GM18517 (cell line): ENCODE data around the gene PPP2R3C.
"Not testable (repeated sequence)": the region's sequence is repeated elsewhere in the genome, so short reads cannot be mapped to it uniquely, and the experiment has no call there.

Source experiments
- ATAC-seq: cut with Tn5 transposase; IDR thresholded peaks from one replicate; pipeline ENCODE4 v1.9.1; 2021; ENCODE audit warnings: mild to moderate bottlenecking, moderate library complexity; ENCODE audit not compliant: unreplicated experiment

The PPP2R3C gene

DNA sequence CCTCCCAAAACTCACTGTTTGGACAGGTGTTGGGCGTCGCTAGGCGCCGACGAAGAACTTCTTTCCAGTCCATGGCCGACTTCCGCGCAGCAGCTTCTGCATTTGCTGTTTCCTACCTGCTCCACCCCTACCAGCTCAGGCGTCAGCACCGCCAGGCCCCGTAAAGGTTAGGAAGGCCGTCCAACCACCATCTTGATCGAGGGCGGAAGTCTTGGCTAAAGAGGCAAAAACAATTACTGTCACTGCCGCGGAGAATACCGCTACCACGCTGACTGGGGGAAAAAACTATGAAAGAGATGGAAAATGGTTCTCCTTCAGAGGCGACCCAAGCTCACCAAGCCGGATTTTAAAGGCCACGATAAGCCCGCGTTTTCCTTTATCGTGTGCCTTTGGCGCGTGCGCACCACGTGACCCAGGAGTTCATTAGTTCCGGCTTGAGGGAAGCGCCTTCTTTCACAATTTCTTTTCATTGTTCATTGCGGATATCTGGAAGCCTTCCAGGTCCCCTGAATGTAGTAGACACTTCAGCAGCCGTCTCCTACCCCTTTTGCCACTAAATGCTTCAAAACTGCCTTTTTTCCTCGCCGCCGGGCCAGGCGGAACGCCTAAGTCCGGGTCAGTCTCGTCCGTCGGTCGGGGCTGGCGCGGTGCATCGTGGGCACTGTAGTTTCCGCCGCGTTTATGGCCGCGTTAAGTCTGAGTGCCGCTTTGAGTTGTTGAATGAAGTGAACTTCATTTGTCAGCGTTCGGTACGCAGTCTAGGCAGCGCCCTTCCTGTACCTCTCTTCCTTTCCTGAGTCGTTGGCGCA, at the start of gene PPP2R3C, which contains the start of gene PRORP:
Gene PPP2R3C, minus strand, starts transcription at position 104 of the 809 bp plus-strand sequence. Its CDS starts 31 bp downstream, at position 73.
Gene PRORP, plus strand, starts transcription at position 666 of the 809 bp plus-strand sequence. CDS start 694 bp downstream, outside the sequence.
- ATAC-seq: peak; percentile 73

DNA sequence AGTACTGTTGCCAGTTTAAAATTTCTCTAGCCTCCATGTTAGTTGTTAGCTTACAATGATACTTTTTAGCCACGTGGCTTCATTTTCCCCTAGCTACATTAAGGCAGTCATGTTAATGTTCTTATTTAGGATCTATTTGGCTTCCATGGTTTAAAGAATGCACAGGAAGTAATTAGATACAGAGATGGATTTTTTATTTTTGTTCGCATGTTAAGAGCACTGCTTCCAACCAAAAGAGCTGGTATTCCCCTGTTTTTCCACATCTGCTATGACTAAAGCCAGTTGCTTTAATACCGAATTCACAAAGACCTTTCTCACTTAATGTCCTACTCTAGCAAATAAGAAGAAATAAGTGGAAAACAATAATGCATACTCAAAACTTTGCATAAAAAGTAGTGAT, 45.7 kb upstream of the PPP2R3C start:
- ATAC-seq: no peak

DNA sequence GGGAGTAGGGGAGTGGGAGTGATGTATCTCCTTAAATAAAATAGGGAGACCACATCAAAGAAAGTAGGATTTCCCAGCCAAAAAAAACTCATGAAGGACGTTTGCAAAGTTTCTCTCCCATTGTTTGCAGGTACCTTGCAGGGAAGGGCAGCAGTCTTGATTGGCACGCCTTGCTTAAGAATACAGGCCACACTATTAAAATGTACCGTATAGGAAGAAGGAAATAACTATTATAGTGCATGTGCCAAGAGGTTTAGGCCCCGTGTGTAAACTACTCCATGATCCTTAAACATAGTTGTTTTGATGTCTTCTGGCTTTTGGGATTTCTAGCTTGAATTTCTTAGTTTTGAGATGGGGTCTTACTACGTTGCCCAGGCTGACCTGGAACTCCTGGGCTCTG, 43.1 kb upstream of the PPP2R3C start:
- ATAC-seq: no peak

DNA sequence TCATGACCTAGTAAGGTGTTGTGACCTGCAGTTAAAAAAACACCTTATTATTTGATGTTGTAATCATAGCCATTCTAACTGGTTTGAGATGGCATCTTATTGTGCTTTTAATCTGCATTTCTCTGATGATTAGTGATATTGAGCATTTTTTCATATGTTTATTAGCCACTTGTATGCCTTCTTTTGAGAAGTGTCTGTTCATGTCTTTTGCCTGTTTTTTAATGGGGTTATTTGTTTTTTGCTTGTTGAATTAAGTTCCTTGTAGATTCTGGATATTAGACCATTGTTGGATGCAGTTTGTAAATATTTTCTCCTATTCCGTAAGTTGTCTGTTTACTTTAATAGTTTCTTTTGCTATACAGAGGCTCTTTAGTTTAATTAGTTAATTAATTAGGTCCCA, 41.6 kb upstream of the PPP2R3C start:
- no peak for ATAC-seq

DNA sequence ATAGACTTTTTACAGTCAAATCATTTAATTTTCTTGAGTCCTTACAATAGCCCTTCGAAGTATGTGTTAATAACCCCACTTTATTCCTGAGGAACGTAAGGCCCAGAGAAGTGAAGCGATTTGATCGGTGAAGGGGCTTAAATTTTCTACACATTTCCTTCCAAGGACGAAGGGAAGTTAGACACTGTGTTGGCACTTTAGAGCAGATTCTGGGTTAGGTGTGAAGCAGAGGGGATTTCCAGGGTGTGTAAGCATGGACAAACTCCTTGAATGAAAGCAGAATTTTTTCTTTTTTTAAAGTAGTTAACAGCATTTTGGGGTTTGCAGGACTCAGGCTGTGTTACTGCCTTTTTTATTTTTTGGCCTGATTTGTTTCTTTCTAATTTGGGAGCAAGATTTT, 39.4 kb upstream of the PPP2R3C start:
- no peak for ATAC-seq

DNA sequence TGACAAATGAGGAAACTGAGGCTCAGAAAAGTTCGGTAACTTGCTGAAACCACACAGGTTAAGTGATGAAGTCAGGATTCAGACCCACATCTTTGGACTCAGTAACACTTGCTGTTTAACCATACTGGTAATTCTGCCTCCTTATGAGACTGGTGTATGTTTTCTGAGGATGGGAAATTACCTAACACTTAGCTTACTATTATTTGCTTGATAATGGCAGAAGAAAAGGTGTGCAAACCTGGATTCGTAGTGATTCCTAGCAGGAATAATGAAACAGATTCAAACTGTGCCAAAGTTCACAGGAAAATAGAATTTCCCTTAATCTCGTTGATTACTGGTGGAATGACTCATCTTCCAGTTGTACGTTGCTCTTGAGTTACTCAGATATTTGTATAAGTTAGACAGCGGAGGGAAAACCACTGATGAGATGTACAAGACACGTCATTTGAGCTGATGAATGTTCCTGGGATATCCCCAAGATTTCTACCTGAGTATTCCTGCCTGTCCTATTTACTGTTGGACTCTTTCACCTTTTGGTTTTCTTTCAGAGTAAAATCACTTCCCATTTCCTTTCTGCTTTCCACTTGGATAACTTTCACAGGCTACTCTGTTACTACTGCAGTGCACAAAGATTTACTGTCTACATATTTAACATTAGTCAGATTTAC, 38.1 kb upstream of the PPP2R3C start:
- ATAC-seq: no peak

DNA sequence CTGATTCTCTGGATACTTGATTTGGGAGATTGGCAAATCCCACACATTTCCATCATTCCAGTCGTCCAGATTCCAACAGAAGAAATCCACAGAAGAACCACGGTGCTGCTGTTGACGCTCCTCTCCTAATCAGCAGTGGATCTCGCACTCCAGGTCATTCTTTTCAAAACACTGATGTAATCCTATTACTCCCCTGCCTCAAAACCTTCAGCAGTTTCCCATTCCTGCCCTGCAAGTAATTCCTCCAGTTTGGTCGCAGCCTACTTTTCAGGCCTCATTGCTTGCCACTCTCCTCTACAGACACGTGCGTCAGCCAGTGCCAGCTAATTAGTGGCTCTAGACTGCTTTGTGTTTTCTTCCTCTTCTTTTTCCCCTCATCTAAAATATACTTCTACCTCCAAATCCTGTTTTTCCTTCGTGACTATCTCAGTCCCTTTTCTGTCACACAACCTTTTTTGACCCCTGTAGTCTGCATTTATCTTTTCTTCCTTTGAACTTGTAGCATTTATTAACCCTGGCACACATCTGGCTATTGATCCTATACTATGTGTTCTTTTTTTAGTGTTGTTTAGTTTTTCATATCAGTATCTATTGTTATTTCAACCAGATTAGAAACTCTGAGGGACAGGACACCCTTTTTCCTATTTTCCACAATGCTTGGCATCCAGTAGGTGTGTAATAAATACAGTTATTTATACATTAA, 37.3 kb upstream of the PPP2R3C start:
- no peak for ATAC-seq

DNA sequence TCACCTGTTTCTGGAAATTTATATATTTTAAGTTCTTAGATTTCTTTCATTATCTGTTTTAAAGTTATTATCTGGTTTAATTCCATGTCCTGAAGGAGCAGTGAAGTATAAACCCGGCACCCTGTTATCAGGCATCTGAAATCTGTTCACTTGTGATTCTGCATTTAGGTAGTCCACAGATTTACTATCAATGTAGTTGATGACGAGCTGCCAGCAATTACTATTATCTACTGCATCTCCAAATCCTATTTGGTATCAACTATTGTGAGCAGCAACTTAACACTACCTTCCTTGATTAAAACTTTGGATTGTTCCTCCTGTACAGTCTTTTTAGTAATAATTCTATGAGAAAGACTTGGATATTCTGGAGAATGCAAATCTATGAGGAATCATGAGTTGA, 36.7 kb upstream of the PPP2R3C start:
- no peak for ATAC-seq

DNA sequence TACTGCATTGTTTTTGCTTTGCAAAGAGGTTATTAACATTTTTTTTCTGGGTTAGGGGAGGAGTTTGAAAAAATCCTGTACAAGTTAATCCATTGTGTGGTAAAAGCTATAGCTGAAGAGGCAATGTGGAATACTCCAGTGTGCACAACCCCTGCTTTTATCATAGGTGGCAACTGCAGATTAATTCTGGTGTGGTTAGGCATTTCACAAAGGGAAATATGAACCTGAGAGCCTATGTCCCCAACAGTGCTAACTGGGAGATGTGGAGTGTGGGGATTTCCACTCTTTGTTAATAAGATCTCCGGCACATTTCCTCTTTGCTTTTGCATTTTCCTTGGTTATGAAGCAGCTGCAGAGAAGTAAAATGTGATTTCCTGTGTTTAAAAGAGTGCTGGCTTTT, 34.2 kb upstream of the PPP2R3C start:
- ATAC-seq: no peak

DNA sequence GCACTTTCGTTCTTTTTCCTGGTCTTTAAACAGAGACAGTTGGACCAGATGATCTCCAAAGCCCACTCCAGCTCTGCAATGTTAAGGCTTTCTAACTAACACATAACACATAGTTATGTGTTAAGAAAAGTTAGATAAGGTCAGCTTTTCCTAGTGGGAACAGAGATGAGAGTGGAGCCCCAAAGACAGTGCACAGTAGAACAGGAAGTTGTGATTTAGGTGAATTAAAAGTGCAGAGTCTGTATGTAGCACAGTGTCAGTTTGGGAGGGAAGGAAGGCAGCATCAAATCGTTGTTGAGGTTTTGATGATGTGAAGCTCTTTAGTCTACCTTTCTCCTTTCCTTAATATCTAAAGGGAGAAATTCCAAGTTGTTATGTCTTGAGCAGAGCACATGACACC, 32.2 kb upstream of the PPP2R3C start:
- no peak for ATAC-seq

DNA sequence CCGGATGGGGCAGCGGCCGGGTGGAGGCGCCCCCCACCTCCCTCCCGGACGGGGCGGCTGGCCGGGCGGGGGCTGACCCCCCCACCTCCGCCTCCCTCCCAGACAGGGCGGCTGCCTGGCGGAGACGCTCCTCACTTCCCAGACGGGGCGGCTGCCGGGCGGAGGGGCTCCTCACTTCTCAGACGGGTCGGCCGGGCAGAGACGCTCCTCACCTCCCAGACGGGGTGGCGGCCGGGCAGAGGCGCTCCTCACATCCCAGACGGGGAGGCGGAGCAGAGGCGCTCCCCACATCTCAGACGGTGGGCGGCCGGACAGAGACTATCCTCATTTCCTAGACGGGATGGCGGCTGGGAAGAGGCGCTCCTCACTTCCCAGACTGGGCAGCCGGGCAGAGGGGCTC, 30.7 kb upstream of the PPP2R3C start:
- ATAC-seq: not testable (repeated sequence)

DNA sequence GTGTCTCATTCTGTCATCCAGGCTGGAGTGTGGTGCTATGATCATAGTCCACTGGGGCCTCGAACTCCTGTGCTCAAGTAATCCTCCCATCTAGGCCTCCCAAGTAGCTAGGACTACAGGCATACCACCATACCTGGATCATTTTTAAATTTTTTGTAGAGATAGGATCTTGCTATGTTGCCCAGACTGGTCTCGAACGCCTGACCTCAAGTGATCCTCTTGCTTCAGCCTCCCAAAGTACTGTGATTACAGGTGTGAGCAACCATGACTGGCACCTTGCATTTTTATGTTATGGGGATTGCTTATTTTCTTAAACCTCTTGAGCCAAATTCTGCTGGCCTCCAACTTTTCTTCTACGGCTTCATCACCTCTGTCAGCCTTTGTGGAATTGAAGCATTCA, 27.4 kb upstream of the PPP2R3C start:
- no peak for ATAC-seq

DNA sequence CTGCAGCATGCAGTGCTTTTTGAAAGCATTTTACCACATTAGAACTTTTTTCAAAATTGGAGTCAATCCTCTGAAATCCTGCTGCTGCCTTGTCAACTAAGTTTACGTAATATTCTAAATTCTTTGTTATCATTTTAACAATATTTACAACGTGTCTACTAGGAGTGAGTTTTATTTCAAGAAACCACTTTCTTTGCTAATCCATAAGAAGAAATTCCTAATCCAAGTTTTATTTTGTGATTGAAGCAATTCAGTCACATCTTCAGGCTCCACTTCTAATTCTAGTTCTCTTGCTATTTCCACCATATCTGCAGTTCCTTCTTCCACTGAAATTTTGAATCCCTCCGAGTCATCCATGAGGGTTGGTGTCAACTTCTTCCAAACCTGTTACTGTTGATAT, 25.9 kb upstream of the PPP2R3C start:
- no peak for ATAC-seq

DNA sequence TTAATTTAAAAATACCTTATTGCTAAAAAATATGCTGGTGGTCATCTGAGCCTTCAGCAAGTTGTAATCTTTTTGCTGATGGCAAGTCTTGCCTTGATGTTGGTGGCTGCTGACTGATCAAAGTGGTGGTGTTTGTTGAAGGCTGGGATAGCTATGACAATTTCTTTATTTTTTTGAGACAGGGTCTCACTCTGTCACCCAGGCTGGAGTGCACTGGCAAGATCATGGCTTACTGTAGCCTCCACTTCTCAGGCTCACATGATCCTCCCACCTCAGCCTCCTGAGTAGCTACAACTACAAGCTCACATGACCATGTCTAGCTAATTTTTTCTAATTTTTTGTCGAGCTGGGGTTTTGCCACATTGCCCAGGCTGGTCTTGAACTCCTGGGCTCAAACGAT, 25.4 kb upstream of the PPP2R3C start:
- ATAC-seq: no peak

DNA sequence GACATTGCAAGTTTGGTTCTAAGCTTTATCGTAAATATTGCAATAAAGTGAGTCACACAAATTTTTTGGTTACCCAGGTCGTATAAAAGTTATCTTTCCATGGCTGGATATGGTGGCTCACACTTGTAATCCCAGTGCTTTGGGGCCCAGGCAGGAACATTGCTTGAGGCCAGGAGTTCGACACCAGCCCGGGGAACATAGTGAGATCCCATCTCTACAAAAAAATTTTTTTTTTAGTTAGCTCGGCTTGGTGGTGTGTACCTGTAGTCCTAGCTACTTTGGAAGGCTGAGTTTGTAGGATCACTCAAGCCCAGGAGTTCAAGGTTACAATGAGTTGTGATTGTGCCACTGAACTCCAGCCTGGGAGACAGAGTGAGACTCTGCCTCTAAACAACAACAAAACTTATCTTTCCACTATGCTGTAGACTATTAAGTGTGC, 24.9 kb upstream of the PPP2R3C start:
- no peak for ATAC-seq

DNA sequence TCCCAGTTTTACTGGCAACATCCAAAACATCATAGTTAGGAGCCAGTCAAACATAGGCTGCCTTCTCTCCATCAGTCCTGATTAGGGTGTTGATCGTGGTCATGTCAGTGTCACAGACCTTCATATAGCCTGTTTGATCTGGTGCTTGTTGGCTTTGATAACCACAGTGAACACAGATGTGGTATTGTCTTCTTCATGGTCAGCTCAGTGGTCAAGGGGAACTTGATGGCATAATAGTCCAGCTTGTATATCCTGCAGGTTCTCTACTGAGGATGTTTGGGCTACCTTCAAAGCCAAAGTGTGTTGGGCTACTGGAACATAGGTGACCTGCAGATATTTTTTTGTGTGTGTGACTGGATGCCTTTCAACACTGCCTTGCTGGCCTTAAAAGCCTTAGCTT, 22.2 kb upstream of the PPP2R3C start:
- ATAC-seq: no peak

DNA sequence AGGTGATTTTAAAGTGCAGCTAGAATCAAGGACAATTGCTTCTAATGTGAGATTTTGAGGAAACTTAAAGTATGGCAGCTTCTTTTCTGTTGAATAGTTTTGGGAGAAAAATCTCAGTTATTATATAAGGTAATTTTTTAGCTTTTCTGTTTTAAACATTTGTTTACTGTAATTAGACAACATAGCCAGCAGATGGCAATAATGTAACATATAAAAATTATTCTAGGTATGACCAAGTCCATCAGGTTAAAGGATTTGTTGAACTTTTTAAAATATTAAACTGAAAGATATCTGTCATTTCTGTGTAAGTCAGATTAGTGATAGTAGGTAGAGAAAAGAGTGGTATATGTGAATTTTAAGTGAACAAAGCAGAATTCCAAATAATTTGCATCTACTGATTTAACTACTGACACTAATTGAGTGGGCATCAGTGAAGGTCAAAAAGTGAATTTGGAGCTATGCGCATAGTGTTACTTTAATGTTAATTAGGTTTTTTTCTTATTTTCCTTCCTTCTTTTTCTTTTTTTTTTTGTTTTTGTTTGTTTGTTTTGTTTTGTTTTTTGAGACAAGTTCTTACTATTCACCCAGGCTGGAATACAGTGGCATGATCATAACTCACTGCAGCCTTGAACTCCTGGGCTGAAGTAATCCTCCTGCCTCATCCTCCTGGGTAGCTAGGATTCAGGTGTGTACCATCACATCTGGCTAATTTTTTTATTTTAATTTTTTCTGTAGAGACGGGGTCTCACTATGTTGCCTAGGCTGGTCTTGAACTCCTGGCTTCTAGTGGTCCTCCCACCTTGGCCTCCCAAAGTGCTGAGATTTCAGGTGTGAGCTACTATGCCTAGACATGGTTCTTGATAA, 19.2 kb upstream of the PPP2R3C start:
- no peak for ATAC-seq

DNA sequence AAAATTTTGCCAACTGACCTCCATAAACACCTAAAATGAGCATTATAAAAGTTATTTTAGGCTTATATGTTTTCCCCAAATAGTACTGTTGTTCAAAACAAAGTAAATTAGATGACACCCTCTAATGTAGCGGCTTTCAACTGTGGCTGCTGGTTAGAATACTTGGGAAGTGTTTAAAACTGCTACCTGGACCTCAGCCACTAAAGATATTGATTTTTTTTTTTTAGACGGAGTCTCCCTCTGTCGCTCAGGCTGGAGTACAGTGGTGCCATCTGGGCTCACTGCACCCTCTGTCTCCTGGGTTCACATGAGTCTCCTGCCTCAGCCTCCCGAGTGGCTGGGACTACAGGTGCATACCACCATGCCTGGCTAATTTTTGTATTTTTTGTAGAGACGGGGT, 16.8 kb upstream of the PPP2R3C start:
- ATAC-seq: no peak

DNA sequence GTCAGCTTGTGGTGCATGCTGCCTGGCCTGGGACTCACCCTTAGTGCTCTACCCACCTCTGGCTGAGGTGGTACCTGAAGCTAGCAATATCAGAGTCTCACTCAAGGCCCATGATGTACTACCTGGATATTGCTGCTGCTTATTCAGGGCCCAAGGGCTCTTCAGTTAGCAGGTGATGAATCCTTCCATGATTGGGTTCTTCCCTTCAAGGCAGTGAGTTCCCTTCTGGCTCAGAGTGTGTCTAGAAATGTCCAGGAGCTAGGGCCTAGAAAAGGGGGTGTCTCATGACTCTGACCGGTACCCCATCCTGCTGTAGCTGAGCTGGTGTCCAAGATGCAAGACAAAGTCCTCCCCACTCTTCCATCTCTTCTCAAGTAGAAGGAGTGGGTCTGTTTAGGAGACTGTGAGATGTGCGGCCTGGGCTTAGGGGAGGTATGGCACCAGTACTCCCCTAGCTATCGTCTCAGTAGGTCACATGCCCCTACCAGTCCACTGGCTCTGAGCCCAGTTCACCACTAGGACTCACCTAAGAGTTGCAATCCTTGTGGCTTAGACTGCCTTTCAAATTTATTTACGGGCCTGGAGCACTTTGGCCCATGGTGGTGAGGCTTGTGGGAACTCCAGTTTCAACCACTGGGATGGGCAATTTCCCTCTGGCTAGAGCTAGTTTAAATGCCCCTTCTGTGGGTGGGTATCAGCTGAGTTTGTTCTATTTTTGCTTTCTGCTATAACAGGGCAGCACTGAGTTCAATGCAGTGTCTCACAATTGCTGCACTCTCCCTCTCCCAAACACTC, 12.7 kb upstream of the PPP2R3C start:
- ATAC-seq: no peak
